NCI-H524 (cell line): Measurements from ENCODE around the gene DRAP1.

Experiments used
- DNase-seq, 2 experiments: peaks; one replicate each; lab custom pipeline; 2025; lab: John Stamatoyannopoulos, UW

Gene DRAP1

GRCh38 chr11:65961267-65962140, 42.3 kb downstream of the DRAP1 start, which contains the start of gene SART1:
TSS of gene SART1 (plus strand) at chr11:65961734. CDS start at chr11:65961781, 47 bp downstream.
- DNase-seq = peak; percentile 94 to 98

GRCh38 chr11:65962141-65962564, 42.9 kb downstream of the DRAP1 start:
- DNase-seq = no peak

- DNase-seq = no peak
Observed at GRCh38 chr11:65964906-65965305, 45.7 kb downstream of the DRAP1 start.

GRCh38 chr11:65965986-65966762, 46.9 kb downstream of the DRAP1 start:
- no peak for DNase-seq

- no peak for DNase-seq
Observed at GRCh38 chr11:65967329-65967934, 48.2 kb downstream of the DRAP1 start.

- no peak for DNase-seq
Observed at GRCh38 chr11:65968600-65969482, 49.6 kb downstream of the DRAP1 start.
